ENCODE data around the gene NIN. TPM values are rescaled to one million over a fixed set of nuclear protein-coding genes. Genes with fewer than 3 reads are reported as not detected.

Gene NIN
- total RNA-seq, 1 donor: 40.2 TPM

GRCh38 chr14:50839048-50839447 is 8.1 kb upstream of the NIN start:
- no peak overlapping the region for H3K4me3 ChIP-seq (ENCODE audit: insufficient read depth, low read length)
- no peaks in the 10 kb centered on the region for H3K79me2 ChIP-seq (ENCODE audit: insufficient read depth, low read length)

GRCh38 chr14:50837850-50838470 is 7.0 kb upstream of the NIN start:
- Histone ChIP-seq H2AFZ (ENCODE audit: low read length) (no peak overlapping the region), H3K27me3 (ENCODE audit: insufficient read depth, low read length) (no peaks in the 10 kb centered on the region), H3K36me3 (ENCODE audit: insufficient read depth, low read length) (no peaks in the 10 kb centered on the region), H3K4me2 (ENCODE audit: insufficient read depth, low read length) (no peak overlapping the region), H3K9me3 (ENCODE audit: low read depth, low read length) (no peaks in the 10 kb centered on the region), H4K20me1 (ENCODE audit: insufficient read depth, low read length) (no peaks in the 10 kb centered on the region), H3K79me2 (ENCODE audit: insufficient read depth, low read length) (no peaks in the 10 kb centered on the region), H3K27ac (ENCODE audit: low read depth, low read length) (no peak overlapping the region), H3K4me1 (ENCODE audit: insufficient read depth, low read length) (peaks cover 4% of the 10 kb centered on the region), H3K4me3 (ENCODE audit: insufficient read depth, low read length) (no peak overlapping the region)
- DNase-seq (ENCODE audit: insufficient read length, low spot score, missing footprints): no peak
- TF ChIP-seq CTCF (IDR thresholded peaks at IDR 0.05; ENCODE audit: extremely low read depth, low read depth, low read length): no peak

More at GRCh38 chr14:50839048-50839447, 8.1 kb upstream of the NIN start:
- H3K36me3 ChIP-seq (ENCODE audit: insufficient read depth, low read length): no peaks in the 10 kb centered on the region
- no peaks in the 10 kb centered on the region for H3K9me3 ChIP-seq (ENCODE audit: low read depth, low read length)
- no peak overlapping the region for H3K27ac ChIP-seq (ENCODE audit: low read depth, low read length)
- no peak overlapping the region for H2AFZ ChIP-seq (ENCODE audit: low read length)
- no peak overlapping the region for H3K4me2 ChIP-seq (ENCODE audit: insufficient read depth, low read length)
- peaks cover 4% of the 10 kb centered on the region for H3K4me1 ChIP-seq (ENCODE audit: insufficient read depth, low read length)
- no peak for TF ChIP-seq CTCF (IDR thresholded peaks at IDR 0.05; ENCODE audit: extremely low read depth, low read depth, low read length)
- H4K20me1 ChIP-seq (ENCODE audit: insufficient read depth, low read length): no peaks in the 10 kb centered on the region
- DNase-seq (ENCODE audit: insufficient read length, low spot score, missing footprints): no peak
- H3K27me3 ChIP-seq (ENCODE audit: insufficient read depth, low read length): no peaks in the 10 kb centered on the region

- Histone ChIP-seq H3K4me2 (ENCODE audit: insufficient read depth, low read length) (no peak overlapping the region), H3K79me2 (ENCODE audit: insufficient read depth, low read length) (no peaks in the 10 kb centered on the region), H3K4me1 (ENCODE audit: insufficient read depth, low read length) (peaks cover 4% of the 10 kb centered on the region), H4K20me1 (ENCODE audit: insufficient read depth, low read length) (no peaks in the 10 kb centered on the region), H3K36me3 (ENCODE audit: insufficient read depth, low read length) (no peaks in the 10 kb centered on the region), H2AFZ (ENCODE audit: low read length) (no peak overlapping the region), H3K27ac (ENCODE audit: low read depth, low read length) (no peak overlapping the region), H3K27me3 (ENCODE audit: insufficient read depth, low read length) (no peaks in the 10 kb centered on the region), H3K9me3 (ENCODE audit: low read depth, low read length) (no peaks in the 10 kb centered on the region), H3K4me3 (ENCODE audit: insufficient read depth, low read length) (no peak overlapping the region)
- no peak for DNase-seq (ENCODE audit: insufficient read length, low spot score, missing footprints)
- TF ChIP-seq CTCF (IDR thresholded peaks at IDR 0.05; ENCODE audit: extremely low read depth, low read depth, low read length): no peak
Measured at GRCh38 chr14:50837271-50837670, 6.3 kb upstream of the NIN start.

- DNase-seq (ENCODE audit: insufficient read length, low spot score, missing footprints): no peak
- no peak overlapping the region for H3K27ac ChIP-seq (ENCODE audit: low read depth, low read length)
Measured at GRCh38 chr14:50836515-50836914, 5.6 kb upstream of the NIN start.

More at GRCh38 chr14:50836515-50836914, 5.6 kb upstream of the NIN start:
- no peak overlapping the region for H3K4me3 ChIP-seq (ENCODE audit: insufficient read depth, low read length)
- no peaks in the 10 kb centered on the region for H3K27me3 ChIP-seq (ENCODE audit: insufficient read depth, low read length)
- no peak for TF ChIP-seq CTCF (IDR thresholded peaks at IDR 0.05; ENCODE audit: extremely low read depth, low read depth, low read length)
- H3K9me3 ChIP-seq (ENCODE audit: low read depth, low read length): no peaks in the 10 kb centered on the region
- no peak overlapping the region for H3K4me2 ChIP-seq (ENCODE audit: insufficient read depth, low read length)
- no peaks in the 10 kb centered on the region for H3K36me3 ChIP-seq (ENCODE audit: insufficient read depth, low read length)
- no peak overlapping the region for H2AFZ ChIP-seq (ENCODE audit: low read length)
- H3K4me1 ChIP-seq (ENCODE audit: insufficient read depth, low read length): peaks cover 9% of the 10 kb centered on the region
- H3K79me2 ChIP-seq (ENCODE audit: insufficient read depth, low read length): no peaks in the 10 kb centered on the region
- H4K20me1 ChIP-seq (ENCODE audit: insufficient read depth, low read length): no peaks in the 10 kb centered on the region
